GM21381 (cell line): Measurements from ENCODE around the gene COX6A2.

Source experiments
- ATAC-seq: cut with Tn5 transposase; IDR thresholded peaks from one replicate; pipeline ENCODE4 v1.9.1; 2021; ENCODE audit warnings: mild to moderate bottlenecking, moderate library complexity; ENCODE audit not compliant: unreplicated experiment

Gene COX6A2

GRCh38 chr16:31411024-31411844, 16.9 kb downstream of the COX6A2 start:
- no peak for ATAC-seq

- no peak for ATAC-seq
These were observed 18.1 kb downstream of the COX6A2 start for GRCh38 chr16:31410082-31410481.

DNA sequence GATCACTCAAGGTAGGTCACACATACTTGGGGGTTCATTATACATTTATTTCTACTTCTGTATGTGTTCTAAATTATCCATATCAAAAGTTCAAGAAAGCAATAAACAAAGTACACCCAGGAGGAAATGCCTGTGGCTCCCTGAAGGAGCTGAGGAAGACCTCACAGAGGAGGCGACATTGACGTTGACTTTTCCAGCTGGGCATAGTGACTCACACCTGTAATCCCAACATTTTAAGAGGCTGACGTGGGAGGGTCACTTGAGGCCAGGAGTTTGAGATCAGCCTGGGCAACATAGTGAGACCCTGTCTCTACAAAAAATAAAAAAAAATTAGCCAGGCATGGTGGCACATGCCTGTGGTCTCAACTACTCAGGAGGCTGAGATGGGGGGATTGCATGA, 18.7 kb downstream of the COX6A2 start:
- ATAC-seq, result no peak

GRCh38 chr16:31407406-31407805, 20.8 kb downstream of the COX6A2 start:
- no peak for ATAC-seq

- no peak for ATAC-seq
These were observed 23.7 kb downstream of the COX6A2 start for GRCh38 chr16:31404353-31405064.

GRCh38 chr16:31403590-31404352, 24.4 kb downstream of the COX6A2 start:
- ATAC-seq, result no peak

DNA sequence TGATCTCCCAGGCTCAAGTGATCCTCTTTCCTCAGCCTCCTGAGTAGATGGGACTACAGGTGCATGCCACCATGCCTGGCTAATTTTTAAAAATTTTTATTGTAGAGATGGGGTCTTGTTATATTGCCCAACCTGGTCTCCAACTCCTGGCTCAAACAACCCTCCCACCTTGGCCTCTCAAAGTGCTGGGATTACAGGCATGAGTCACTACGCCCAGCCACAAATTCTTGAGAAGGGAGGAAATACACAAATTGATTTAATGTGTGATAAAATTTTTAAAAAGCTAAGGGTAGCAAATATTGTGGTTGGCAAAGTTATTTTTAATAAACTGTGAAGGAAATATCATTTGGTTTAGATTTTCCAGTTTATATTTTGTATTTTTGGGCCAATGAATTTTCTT, 25.5 kb downstream of the COX6A2 start:
- ATAC-seq, result no peak

DNA sequence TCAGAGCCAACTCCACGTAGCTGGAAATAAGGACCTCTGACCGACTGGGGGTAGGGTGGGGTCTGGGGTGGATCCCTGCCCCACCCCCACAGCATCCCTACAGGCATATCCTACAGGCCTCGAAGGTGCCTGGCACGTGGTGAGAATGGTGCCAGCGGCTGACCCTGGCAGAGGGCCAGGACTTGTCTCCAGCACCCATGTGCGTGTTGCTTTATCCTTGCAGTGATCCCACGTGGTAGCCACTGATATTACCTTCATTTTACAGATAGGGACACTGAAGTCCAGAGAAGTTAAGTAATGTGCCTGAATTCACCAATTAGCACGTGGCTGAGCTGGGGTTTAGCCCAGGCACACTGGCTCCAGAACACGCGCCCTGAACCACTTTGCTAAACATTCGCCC, 26.7 kb downstream of the COX6A2 start:
- ATAC-seq, result no peak

DNA sequence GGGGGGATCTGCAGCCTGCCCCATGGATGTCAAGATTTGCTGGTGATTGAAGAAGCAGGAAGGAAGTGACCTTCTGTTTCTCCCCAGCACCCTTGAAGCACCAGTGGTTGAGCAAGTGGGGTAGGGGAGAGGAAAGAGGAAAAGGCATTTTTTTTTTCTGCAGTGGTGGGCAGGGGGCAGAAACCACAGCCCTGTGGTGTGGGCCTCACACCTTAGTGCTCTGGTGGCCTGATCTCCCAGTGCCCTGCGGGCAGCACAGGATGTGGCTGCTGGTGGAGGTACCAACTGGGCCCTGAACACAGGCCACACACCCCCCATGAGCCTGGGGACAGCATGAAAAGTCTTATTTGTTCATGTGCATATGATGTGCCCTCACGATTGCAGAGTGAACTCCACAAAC, 28.0 kb downstream of the COX6A2 start:
- ATAC-seq, result no peak

- ATAC-seq, result no peak
These were observed 30.5 kb downstream of the COX6A2 start for GRCh38 chr16:31397701-31398100.

GRCh38 chr16:31397096-31397660, 31.0 kb downstream of the COX6A2 start:
- ATAC-seq, result no peak

GRCh38 chr16:31395647-31396046, 32.5 kb downstream of the COX6A2 start:
- ATAC-seq, result no peak

DNA sequence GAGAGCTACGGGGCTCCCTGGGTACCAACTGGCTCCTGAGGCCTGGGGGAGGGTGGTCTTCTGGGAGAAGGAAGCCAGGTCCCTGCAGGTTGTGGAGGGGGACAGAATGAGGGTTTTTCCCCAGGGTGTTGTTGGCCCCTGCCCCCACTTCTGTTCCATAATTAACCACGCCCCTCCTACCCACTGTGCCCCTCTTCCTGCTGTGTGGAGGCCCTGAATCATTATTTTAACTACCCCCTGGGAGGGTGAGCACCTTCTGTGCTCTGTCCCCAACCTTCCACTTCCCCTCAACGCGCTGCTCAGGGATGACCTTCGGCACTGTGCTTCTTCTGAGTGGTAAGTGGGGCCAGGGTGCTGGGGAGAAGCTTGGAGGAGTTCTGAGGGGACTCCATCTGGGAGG, 35.1 kb downstream of the COX6A2 start, which contains the start of gene ITGAD:
Gene ITGAD (plus strand): TSS at position 280 of the 400 bp plus-strand sequence. CDS start 26 bp downstream, at position 306.
- no peak for ATAC-seq

DNA sequence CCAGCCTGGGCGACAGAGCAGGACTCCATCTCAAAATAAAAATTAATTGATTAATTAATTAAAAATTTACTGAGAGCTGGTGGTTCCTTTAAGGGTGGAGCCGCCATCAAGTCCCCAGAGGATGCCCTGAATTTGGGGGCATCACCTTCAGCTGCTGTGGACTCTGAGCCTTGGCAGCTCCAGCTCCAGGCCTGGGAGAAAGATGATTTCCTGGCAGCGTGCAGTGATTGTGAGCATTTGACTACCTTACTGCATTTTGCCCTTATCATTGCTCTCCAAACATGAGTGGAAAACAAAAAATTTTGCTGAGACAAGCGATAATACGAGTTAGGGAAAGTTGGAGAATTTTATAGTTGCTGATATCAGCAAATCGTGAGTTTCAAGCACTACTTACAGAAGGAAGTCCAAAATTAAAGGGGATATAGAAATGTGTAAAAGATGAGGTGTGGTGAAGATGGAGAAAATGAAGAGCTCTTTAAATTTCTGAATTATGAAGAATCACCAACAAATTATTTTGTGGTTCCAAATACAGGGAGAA, 37.6 kb downstream of the COX6A2 start:
- no peak for ATAC-seq

DNA sequence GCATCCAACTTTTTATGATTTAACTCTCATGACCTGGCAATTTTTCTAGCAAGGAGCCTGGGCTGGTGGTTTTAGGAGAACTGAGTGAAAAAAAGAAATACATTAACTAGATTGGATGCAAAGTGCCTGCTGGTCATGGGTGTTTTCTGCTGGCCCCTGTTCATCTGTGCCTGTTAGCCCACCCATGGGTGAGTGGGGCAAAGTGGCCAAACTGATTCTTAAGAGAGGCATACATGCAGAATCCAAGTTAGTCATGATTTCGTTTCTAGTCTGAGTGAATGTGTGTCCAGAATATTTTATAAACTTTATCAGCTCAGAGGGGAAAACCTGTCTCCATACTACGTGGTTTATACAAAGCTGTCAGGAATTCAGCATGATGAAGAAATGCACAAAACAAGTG, 39.6 kb downstream of the COX6A2 start:
- no peak for ATAC-seq

- ATAC-seq, result no peak
These were observed 41.8 kb downstream of the COX6A2 start for GRCh38 chr16:31386157-31386984.

DNA sequence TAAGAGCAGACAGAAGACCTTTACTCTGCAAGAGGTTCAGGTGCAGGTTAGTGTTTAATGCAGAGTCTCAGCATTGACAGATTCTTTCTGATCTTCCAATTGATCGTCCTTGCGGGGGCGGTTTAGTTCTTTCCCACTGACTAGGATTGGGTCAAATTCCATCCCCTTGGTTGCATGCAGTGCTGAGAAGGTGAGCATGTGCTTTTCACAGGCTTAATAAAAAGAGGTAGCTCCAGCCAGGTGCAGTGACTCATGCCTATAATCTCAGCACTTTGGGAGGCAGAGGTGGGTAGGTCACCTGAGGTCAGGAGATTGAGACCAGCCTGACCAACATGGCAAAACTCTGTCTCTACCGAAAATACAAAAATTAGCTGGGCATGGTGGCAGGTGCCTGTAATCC, 42.5 kb downstream of the COX6A2 start:
- no peak for ATAC-seq

GRCh38 chr16:31382485-31383161, 45.5 kb downstream of the COX6A2 start:
- ATAC-seq, result no peak

DNA sequence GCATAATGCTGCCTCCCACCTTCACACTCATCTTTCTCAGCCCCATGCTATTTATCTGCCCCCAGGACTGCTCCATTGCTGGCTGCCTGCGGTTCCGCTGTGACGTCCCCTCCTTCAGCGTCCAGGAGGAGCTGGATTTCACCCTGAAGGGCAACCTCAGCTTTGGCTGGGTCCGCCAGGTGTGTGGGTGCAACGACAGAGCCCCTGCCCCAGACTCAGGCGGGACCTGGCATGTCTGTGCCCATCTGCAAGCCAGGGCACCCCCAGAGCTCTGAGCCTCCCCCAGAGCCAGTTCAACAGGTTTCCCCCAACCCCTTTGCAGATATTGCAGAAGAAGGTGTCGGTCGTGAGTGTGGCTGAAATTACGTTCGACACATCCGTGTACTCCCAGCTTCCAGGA, 48.0 kb downstream of the COX6A2 start:
- no peak for ATAC-seq
